Esophagus squamous epithelium (tissue), 4 donors: ENCODE results near the gene RASSF7.

ENCODE experiments used
- POLR2A ChIP-seq, 4 donors: fragments of 450-650 bp; IDR thresholded peaks; one replicate each; pipeline ENCODE4 v1.6.1; 2017; ENCODE audit warnings: antibody characterized with exemption in 4 of 4, mild to moderate bottlenecking in 4 of 4, moderate library complexity in 3 of 4
- TF ChIP-seq, protein P1 (sequence below), 6 experiments: fragments of 450-650 bp in 4 of 6; fragments of 200-600 bp in 2 of 6; sonication (generic) in 2 of 6; IDR thresholded peaks; one replicate each; pipeline ENCODE4 v1.5.1; 2016 to 2019; ENCODE audit warnings: antibody characterized with exemption in 6 of 6, mild to moderate bottlenecking in 4 of 6, moderate library complexity in 4 of 6

DNA sequence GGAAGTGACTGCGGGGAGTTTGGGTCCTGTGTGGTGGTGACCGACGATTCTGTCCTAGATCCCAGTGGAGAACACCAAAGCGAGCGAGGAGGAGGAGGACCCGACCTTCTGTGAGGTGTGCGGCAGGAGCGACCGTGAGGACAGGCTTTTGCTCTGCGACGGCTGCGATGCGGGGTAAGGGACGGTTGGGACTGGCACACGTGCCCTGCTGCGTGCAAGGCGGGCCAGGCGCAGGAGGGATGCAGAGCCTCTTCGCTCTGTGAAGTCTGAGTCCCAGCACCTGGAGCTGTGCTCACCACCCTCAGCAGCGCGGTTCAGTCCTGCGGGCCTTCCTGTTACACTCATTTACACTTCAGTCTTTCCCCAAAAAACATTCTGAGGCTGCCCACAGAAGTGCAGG, 31.7 kb downstream of the RASSF7 start:
- TF ChIP-seq, protein P1, sequence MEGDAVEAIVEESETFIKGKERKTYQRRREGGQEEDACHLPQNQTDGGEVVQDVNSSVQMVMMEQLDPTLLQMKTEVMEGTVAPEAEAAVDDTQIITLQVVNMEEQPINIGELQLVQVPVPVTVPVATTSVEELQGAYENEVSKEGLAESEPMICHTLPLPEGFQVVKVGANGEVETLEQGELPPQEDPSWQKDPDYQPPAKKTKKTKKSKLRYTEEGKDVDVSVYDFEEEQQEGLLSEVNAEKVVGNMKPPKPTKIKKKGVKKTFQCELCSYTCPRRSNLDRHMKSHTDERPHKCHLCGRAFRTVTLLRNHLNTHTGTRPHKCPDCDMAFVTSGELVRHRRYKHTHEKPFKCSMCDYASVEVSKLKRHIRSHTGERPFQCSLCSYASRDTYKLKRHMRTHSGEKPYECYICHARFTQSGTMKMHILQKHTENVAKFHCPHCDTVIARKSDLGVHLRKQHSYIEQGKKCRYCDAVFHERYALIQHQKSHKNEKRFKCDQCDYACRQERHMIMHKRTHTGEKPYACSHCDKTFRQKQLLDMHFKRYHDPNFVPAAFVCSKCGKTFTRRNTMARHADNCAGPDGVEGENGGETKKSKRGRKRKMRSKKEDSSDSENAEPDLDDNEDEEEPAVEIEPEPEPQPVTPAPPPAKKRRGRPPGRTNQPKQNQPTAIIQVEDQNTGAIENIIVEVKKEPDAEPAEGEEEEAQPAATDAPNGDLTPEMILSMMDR (IDR thresholded peaks at IDR 0.05) = no peak
- no peak for TF ChIP-seq POLR2A (IDR thresholded peaks at IDR 0.05)
